OCI-LY1 (cell line): ENCODE measurements around the gene TBCEL.
"Not testable (repeated sequence)": the region's sequence is repeated elsewhere in the genome, so short reads cannot be mapped to it uniquely, and the experiment has no call there.

Source experiments
- H2AFZ ChIP-seq: fragments of 200-600 bp; sonication (generic), shearing (Covaris generic); 2 replicates; pipeline ENCODE4 v1.6.0; 2014; ENCODE audit warnings: antibody characterized with exemption, mild to moderate bottlenecking, low read length
- H3F3A ChIP-seq: fragments of 200-600 bp; sonication (generic), shearing (Covaris generic); 2 replicates; pipeline ENCODE4 v1.6.0; 2014; ENCODE audit warnings: mild to moderate bottlenecking, antibody characterized with exemption, low read length, moderate library complexity; ENCODE audit not compliant: insufficient read depth
- H3K27ac ChIP-seq: fragments of 200-600 bp; sonication (generic); 2 replicates; pipeline ENCODE4 v1.5.1; 2014; ENCODE audit warnings: low read length, mixed run types, mild to moderate bottlenecking, low read depth; ENCODE audit not compliant: poor library complexity, severe bottlenecking
- H3K27me3 ChIP-seq: fragments of 200-600 bp; sonication (generic); 2 replicates; pipeline ENCODE4 v1.6.0; 2014; ENCODE audit warnings: antibody characterized with exemption, mild to moderate bottlenecking, low read length, moderate library complexity; ENCODE audit not compliant: insufficient read depth
- H3K36me3 ChIP-seq: fragments of 200-600 bp; sonication (generic); 2 replicates; pipeline ENCODE4 v1.6.1; 2014; ENCODE audit warnings: mild to moderate bottlenecking, antibody characterized with exemption, low read length, moderate library complexity, mixed read lengths; ENCODE audit not compliant: insufficient read depth
- H3K4me1 ChIP-seq: fragments of 200-600 bp; sonication (generic); 2 replicates; pipeline ENCODE4 v1.5.1; 2014; ENCODE audit warnings: mild to moderate bottlenecking, low read length, moderate library complexity; ENCODE audit not compliant: insufficient read depth, severe bottlenecking
- H3K4me2 ChIP-seq: fragments of 200-600 bp; sonication (generic), shearing (Covaris generic); 2 replicates; pipeline ENCODE4 v1.6.1; 2014; ENCODE audit warnings: low read length
- H3K4me3 ChIP-seq: fragments of 200-600 bp; sonication (generic); 2 replicates; pipeline ENCODE4 v1.5.1; 2014; ENCODE audit warnings: low read length, low read depth, mild to moderate bottlenecking, mixed read lengths; ENCODE audit not compliant: poor library complexity, severe bottlenecking
- H3K79me2 ChIP-seq: fragments of 200-600 bp; shearing (Covaris generic); 2 replicates; pipeline ENCODE4 v1.6.1; 2016; ENCODE audit warnings: mixed run types, low read length, mixed read lengths; ENCODE audit not compliant: insufficient read depth
- H3K9ac ChIP-seq: fragments of 200-600 bp; sonication (generic), shearing (Covaris generic); 2 replicates; pipeline ENCODE4 v1.6.1; 2014; ENCODE audit warnings: mild to moderate bottlenecking, low read length, mixed read lengths
- H3K9me2 ChIP-seq: fragments of 200-600 bp; sonication (generic), shearing (Covaris generic); 2 replicates; pipeline ENCODE4 v1.6.1; 2014; ENCODE audit warnings: low read depth, mild to moderate bottlenecking, low read length, mixed read lengths
- H3K9me3 ChIP-seq: fragments of 200-600 bp; shearing (Covaris generic); 2 replicates; pipeline ENCODE4 v1.6.1; 2014; ENCODE audit warnings: low read length, mixed read lengths
- H4K20me1 ChIP-seq: fragments of 200-600 bp; sonication (generic), shearing (Covaris generic); 2 replicates; pipeline ENCODE4 v1.6.0; 2016; ENCODE audit warnings: mild to moderate bottlenecking, low read length; ENCODE audit not compliant: insufficient read depth
- EZH2 ChIP-seq: fragments of 200-600 bp; sonication (generic), shearing (Covaris generic); IDR thresholded peaks from 2 replicates; pipeline ENCODE4 v1.8.0; 2017; ENCODE audit warnings: borderline replicate concordance, mixed run types, mild to moderate bottlenecking, antibody characterized with exemption, low read length, moderate library complexity, mixed read lengths
- TF ChIP-seq, protein P1 (sequence below): fragments of 200-600 bp; sonication (generic), shearing (Covaris generic); IDR thresholded peaks from 2 replicates; pipeline ENCODE4 v1.5.1; 2017; ENCODE audit warnings: mild to moderate bottlenecking, antibody characterized with exemption, low read length, moderate library complexity, mixed read lengths

TBCEL gene

DNA sequence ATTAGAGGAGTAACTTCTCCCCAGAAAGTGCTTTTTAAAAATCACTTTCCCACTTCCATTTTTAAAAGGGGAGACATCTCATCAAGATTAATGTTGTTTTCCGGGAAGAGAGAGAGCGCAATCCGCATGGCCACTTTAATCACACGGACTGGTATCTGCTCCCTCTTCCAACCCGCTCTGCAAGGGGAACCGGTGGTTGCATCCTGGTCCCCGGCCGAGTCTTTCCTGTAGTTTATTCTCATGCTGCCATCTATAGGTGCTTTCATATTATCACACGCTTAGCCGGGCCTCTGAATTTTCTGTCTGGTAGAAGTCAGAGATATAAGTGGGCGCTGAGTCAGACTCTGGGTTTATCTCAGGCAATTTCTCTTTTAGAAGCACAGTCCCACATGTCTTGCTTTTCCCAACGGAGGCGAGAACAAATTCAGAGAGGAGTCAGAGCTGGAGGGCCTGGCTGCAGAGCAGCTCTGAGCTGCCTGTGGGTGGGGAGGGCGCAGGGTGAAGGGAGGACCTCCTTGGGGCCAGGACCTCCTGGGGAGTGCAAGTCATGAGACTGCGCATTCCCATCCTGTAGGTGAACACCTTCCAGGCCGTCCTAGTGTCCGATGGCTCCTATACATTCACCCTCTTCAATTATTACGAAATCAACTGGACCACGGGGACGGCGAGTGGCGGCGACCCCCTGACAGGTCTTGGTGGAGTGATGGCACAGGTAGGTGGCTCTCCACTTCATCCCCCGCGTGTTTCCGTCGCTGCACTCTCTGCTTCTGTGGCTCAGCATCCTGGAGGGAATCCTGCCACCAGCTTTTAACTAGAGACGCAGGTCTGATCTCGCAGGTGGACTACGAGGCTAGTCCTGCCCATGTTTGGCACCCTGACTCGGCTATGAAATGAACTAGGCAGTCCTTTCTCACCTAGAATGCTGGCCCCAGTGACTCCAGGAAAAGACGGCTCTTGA, 88.9 kb downstream of the TBCEL start:
- TF ChIP-seq, protein P1, sequence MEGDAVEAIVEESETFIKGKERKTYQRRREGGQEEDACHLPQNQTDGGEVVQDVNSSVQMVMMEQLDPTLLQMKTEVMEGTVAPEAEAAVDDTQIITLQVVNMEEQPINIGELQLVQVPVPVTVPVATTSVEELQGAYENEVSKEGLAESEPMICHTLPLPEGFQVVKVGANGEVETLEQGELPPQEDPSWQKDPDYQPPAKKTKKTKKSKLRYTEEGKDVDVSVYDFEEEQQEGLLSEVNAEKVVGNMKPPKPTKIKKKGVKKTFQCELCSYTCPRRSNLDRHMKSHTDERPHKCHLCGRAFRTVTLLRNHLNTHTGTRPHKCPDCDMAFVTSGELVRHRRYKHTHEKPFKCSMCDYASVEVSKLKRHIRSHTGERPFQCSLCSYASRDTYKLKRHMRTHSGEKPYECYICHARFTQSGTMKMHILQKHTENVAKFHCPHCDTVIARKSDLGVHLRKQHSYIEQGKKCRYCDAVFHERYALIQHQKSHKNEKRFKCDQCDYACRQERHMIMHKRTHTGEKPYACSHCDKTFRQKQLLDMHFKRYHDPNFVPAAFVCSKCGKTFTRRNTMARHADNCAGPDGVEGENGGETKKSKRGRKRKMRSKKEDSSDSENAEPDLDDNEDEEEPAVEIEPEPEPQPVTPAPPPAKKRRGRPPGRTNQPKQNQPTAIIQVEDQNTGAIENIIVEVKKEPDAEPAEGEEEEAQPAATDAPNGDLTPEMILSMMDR = peak; percentile 56
- TF ChIP-seq EZH2 = no peak
- H3K9ac ChIP-seq = no peak overlapping the region

DNA sequence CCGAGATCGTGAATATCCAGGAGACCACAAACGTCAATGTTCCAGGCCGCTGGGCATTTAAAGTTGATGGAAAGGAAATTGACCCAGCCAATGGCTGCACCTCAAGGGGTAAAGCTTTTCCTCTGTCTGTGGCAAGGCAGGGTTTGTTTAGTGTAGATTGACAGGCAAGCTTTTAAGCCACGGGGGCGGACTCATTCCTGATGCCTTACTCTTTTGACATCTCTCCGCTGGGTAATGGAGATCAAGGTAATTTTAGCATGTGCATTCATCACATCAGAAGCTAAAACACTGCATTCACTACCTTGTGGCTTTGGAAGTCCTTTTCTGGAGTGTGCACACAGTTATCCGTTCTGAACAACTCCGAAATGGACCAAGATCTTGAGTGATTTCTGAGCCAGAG, 89.7 kb downstream of the TBCEL start:
- Histone ChIP-seq H3K4me3 (no peak overlapping the region), H3K27me3 (peaks cover 5% of the 10 kb centered on the region; the same call in 1 of the 2 replicates), H3K4me1 (no peaks in the 10 kb centered on the region), H3K9ac (no peak overlapping the region), H3K36me3 (no peaks in the 10 kb centered on the region), H3K4me2 (no peak overlapping the region), H2AFZ (no peak overlapping the region), H3K27ac (no peak overlapping the region), H4K20me1 (no peaks in the 10 kb centered on the region), H3K79me2 (no peaks in the 10 kb centered on the region), H3F3A (no peaks in the 10 kb centered on the region), H3K9me2 (no peaks in the 10 kb centered on the region), H3K9me3 (no peaks in the 10 kb centered on the region)
- TF ChIP-seq, protein P1 = no peak
- TF ChIP-seq EZH2 = no peak

More for the DNA sequence above, 88.9 kb downstream of the TBCEL start:
- H3K36me3 ChIP-seq = no peaks in the 10 kb centered on the region
- H3K27ac ChIP-seq = no peak overlapping the region
- H3K27me3 ChIP-seq = peaks cover 3% of the 10 kb centered on the region; the same call in 1 of the 2 replicates
- H3K4me1 ChIP-seq = no peaks in the 10 kb centered on the region
- H2AFZ ChIP-seq = no peak overlapping the region
- H3K4me2 ChIP-seq = no peak overlapping the region
- no peaks in the 10 kb centered on the region for H3K9me3 ChIP-seq
- no peaks in the 10 kb centered on the region for H3K79me2 ChIP-seq
- H4K20me1 ChIP-seq = no peaks in the 10 kb centered on the region
- H3F3A ChIP-seq = no peaks in the 10 kb centered on the region
- H3K9me2 ChIP-seq = no peaks in the 10 kb centered on the region
- no peak overlapping the region for H3K4me3 ChIP-seq

DNA sequence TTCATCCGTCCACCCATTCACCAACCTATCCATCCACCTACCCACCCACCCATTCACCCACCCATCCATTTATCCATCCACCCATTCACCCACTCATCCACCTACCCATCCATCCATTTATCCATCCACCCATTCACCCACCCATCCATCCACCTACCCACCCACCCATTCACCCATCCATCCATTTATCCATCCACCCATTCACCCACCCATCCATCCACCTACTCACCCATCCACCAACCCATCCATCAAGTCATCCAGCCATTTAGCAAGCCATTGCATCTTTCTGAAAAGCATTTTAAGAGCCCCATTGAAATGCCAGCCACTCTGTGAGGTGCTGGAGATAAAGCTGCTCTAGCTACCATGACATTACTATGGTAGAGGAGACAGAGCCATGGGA, 91.1 kb downstream of the TBCEL start:
- H3F3A ChIP-seq, H3K27ac ChIP-seq, H3K27me3 ChIP-seq, H3K4me3 ChIP-seq, H2AFZ ChIP-seq, H3K9ac ChIP-seq, H4K20me1 ChIP-seq, H3K9me3 ChIP-seq, H3K79me2 ChIP-seq, H3K4me1 ChIP-seq, H3K36me3 ChIP-seq, H3K4me2 ChIP-seq, H3K9me2 ChIP-seq: not testable (repeated sequence)

DNA sequence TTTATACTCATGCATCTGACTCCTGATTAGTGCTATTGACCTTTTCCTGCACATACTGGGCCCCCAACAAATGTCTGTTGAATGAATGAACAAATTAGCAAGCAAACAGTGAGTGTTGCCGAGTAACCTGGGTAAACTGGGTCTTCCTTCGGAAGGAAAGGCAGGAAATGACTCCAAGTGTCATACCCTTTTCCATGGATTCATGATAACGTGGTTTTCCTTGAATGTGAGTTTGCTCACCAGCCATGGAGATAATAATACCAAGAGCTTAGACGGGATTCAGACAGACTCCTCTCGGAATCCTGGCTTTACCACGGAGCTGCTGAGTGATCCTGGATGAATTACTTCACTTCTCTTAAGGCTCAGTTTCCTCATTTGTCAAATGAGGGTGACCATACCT, 93.9 kb downstream of the TBCEL start:
- no peak overlapping the region for H2AFZ ChIP-seq
- H3K27ac ChIP-seq = no peak overlapping the region

More for the DNA sequence above, 93.9 kb downstream of the TBCEL start:
- H3K36me3 ChIP-seq = no peaks in the 10 kb centered on the region
- H3K9me2 ChIP-seq = no peaks in the 10 kb centered on the region
- H3K4me3 ChIP-seq = no peak overlapping the region
- H4K20me1 ChIP-seq = no peaks in the 10 kb centered on the region
- no peak for TF ChIP-seq EZH2
- TF ChIP-seq, protein P1 = no peak
- no peaks in the 10 kb centered on the region for H3K4me1 ChIP-seq
- no peak overlapping the region for H3K9ac ChIP-seq
- H3F3A ChIP-seq = no peaks in the 10 kb centered on the region
- H3K79me2 ChIP-seq = no peaks in the 10 kb centered on the region
- H3K27me3 ChIP-seq = 0 out of 2 replicates have a peak, but pooled peaks cover 6% of the 10 kb centered on the region
- H3K9me3 ChIP-seq = no peaks in the 10 kb centered on the region
- H3K4me2 ChIP-seq = no peak overlapping the region
